ENCODE data around the gene IRX1. TPM values are rescaled to one million over a fixed set of nuclear protein-coding genes. Genes with fewer than 3 reads are reported as not detected.

Gene IRX1
- polyA plus RNA-seq, 1 experiment = not detected

DNA sequence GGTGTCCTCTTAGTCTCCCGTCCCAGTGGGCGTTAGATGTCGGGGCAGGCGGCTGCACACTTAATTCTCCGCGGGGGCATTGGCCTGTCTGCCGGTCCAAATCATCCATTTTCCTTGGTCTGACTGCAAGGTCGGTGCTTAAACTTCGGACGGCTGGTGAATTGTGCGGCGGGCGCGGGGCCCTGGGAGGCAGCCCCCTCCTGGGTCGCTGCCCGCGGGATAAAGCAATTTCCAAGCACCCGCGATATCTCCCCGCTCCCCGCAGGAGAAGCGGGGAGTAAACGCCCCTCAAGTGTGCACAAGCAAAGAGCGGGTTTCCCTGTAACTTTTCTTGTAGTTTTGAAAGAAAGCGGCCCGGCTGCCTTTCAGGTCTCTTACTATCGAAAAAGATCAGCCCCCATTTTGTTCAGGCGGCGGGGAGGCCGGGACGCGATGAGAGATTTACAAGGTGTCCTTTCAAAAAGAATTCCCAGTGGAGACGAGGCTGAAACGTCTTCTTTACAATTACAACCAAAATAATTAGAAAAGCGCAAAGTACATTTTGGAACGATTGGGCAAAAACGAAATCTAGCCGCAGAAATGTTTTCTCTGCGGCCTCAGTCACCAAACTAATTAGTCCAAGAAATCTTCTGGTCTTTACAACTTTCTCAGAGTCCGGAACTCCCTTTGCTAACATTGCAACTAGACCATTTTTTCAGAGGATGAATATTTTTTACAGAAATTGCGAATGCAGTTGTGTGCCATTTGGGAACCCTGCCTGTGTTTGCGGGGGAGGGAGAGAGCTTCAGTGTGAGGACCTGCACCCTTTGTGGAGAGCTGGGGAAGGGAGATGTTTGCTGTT, 1.8 kb downstream of the IRX1 start:
- TF ChIP-seq, protein P1, sequence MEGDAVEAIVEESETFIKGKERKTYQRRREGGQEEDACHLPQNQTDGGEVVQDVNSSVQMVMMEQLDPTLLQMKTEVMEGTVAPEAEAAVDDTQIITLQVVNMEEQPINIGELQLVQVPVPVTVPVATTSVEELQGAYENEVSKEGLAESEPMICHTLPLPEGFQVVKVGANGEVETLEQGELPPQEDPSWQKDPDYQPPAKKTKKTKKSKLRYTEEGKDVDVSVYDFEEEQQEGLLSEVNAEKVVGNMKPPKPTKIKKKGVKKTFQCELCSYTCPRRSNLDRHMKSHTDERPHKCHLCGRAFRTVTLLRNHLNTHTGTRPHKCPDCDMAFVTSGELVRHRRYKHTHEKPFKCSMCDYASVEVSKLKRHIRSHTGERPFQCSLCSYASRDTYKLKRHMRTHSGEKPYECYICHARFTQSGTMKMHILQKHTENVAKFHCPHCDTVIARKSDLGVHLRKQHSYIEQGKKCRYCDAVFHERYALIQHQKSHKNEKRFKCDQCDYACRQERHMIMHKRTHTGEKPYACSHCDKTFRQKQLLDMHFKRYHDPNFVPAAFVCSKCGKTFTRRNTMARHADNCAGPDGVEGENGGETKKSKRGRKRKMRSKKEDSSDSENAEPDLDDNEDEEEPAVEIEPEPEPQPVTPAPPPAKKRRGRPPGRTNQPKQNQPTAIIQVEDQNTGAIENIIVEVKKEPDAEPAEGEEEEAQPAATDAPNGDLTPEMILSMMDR (IDR thresholded peaks at IDR 0.05; ENCODE audit: low read depth, low read length) = no peak
- peaks cover 5% of the 10 kb centered on the region; the same call in 1 of the 2 replicates for H3K9me3 ChIP-seq (ENCODE audit: control insufficient read depth, insufficient read depth, low read length)
- POLR2A ChIA-PET = no interaction called here
- no peak overlapping the region for H3K4me3 ChIP-seq (ENCODE audit: low read depth, low read length)
- DNase-seq (ENCODE audit: low read depth, low spot score) = no peak
- peaks cover 76% of the 10 kb centered on the region for H3K27me3 ChIP-seq (ENCODE audit: control insufficient read depth, insufficient read depth, low read length)
- CTCF ChIA-PET = no interaction called here
- no peak overlapping the region for H3K27ac ChIP-seq (ENCODE audit: low read depth, low read length)

DNA sequence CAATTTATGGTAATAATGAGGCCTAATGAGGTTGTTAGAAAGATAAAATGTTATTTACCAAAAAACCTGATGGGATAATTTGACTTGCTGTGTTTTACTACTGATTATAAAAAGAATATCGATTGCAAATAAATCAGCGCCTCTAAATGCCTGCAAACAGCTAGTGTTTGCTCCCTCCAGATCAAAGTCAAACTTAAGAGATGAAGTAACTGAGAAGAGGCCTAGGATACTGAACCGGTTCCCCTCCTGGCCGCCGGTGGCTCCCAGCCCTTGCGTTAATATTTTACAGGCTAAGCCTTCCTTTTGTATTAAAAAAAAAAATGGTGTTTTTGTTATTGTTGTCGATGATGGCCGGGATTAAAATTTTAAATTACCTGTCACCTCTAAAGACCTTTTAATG, 2.6 kb downstream of the IRX1 start:
- no peak for DNase-seq (ENCODE audit: low read depth, low spot score)
- Histone ChIP-seq H3K27ac (ENCODE audit: low read depth, low read length) (no peak overlapping the region), H3K9me3 (ENCODE audit: control insufficient read depth, insufficient read depth, low read length) (peaks cover 5% of the 10 kb centered on the region; the same call in 1 of the 2 replicates), H3K4me3 (ENCODE audit: low read depth, low read length) (no peak overlapping the region), H3K27me3 (ENCODE audit: control insufficient read depth, insufficient read depth, low read length) (peaks cover 75% of the 10 kb centered on the region)
- POLR2A ChIA-PET = no interaction called here
- CTCF ChIA-PET = no interaction called here
- TF ChIP-seq, protein P1 (IDR thresholded peaks at IDR 0.05; ENCODE audit: low read depth, low read length) = no peak

DNA sequence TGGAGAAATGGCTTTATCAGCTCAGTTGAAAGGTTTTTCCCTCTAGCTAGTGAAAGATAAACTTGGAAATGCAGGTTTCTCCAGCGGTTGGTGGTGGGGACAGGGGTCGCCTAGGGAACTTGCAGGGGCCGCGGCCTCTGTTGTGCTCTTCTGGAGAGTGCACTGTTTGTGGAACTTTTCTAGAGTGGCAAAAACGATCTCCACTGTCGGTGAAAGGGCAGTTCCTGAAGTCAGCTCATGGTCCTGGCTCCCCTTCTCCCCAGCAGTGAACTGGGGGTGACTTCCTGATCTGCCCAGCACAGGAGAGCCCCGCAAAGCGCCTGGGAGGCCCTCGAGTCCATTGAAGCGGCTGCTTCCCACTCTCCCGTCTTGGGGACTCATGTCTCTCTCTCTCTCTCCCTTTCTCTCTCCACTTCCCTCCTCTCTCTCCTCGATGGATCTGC, 3.2 kb downstream of the IRX1 start:
- no peak for DNase-seq (ENCODE audit: low read depth, low spot score)
- POLR2A ChIA-PET = no interaction called here
- H3K9me3 ChIP-seq (ENCODE audit: control insufficient read depth, insufficient read depth, low read length) = peaks cover 5% of the 10 kb centered on the region; the same call in 1 of the 2 replicates
- peaks cover 71% of the 10 kb centered on the region for H3K27me3 ChIP-seq (ENCODE audit: control insufficient read depth, insufficient read depth, low read length)
- TF ChIP-seq, protein P1 (IDR thresholded peaks at IDR 0.05; ENCODE audit: low read depth, low read length) = no peak
- no peak overlapping the region for H3K27ac ChIP-seq (ENCODE audit: low read depth, low read length)
- CTCF ChIA-PET = no interaction called here
- no peak overlapping the region for H3K4me3 ChIP-seq (ENCODE audit: low read depth, low read length)

DNA sequence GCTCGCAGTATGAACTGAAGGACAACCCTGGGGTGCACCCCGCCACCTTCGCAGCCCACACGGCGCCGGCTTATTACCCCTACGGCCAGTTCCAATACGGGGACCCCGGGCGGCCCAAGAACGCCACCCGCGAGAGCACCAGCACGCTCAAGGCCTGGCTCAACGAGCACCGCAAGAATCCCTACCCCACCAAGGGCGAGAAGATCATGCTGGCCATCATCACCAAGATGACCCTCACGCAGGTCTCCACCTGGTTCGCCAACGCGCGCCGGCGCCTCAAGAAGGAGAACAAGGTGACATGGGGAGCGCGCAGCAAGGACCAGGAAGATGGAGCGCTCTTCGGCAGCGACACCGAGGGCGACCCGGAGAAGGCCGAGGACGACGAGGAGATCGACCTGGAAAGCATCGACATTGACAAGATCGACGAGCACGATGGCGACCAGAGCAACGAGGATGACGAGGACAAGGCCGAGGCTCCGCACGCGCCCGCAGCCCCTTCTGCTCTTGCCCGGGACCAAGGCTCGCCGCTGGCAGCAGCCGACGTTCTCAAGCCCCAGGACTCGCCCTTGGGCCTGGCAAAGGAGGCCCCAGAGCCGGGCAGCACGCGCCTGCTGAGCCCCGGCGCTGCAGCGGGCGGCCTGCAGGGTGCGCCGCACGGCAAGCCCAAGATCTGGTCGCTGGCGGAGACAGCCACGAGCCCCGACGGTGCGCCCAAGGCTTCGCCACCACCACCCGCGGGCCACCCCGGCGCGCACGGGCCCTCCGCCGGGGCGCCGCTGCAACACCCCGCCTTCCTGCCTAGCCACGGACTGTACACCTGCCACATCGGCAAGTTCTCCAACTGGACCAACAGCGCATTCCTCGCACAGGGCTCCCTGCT, 3.8 kb downstream of the IRX1 start:
- DNase-seq (ENCODE audit: low read depth, low spot score) = no peak
- H3K9me3 ChIP-seq (ENCODE audit: control insufficient read depth, insufficient read depth, low read length) = peaks cover 2% of the 10 kb centered on the region; the same call in 1 of the 2 replicates
- POLR2A ChIA-PET = no interaction called here
- H3K4me3 ChIP-seq (ENCODE audit: low read depth, low read length) = no peak overlapping the region
- H3K27me3 ChIP-seq (ENCODE audit: control insufficient read depth, insufficient read depth, low read length) = peaks cover 66% of the 10 kb centered on the region
- CTCF ChIA-PET = no interaction called here
- TF ChIP-seq, protein P1 (IDR thresholded peaks at IDR 0.05; ENCODE audit: low read depth, low read length) = no peak
- no peak overlapping the region for H3K27ac ChIP-seq (ENCODE audit: low read depth, low read length)
